Measurements from ENCODE around the gene ARCN1.

Gene ARCN1

DNA sequence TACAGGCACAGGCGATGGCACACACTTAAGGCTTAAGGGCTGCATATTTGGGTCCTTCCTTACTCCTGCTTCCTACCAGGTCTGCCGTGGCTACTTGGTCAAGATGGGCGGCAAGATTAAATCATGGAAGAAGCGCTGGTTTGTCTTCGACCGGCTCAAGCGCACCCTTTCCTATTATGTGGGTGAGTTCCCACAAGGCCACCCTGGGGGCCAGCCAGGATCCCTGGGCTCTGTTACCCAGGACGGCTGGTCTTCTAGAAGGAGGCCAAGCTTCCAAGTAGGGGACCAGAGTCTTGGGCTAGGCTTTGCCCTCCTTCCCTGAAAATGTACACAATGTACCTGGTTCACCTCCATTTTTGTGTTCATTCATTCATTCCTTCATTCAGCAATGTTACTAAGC lies 78.2 kb downstream of the ARCN1 start:
- no peak overlapping the region for H3K27ac ChIP-seq
- TF ChIP-seq ZFX (IDR thresholded peaks at IDR 0.05; ENCODE audit: borderline replicate concordance) (no peak), CTCF (IDR thresholded peaks at IDR 0.05) (no peak)

DNA sequence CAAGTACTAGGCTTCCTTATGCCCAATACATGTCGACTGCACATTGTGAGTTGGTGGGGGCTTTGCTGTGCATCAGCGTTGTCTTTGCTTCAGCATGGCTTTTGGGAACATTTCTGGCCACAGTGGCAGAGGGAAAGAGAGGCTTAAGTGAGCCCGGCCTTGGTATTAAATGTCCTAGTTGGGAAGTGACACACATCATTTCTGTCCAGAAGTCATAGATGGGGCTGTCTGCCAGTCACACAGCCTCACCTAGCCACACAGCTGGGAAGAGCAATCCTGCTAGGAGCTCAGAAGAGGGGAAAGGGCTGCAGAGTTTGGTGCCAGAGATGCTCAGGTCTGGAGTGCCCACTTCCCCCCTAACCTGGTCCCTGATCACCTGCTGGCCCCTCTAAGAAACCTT lies 79.6 kb downstream of the ARCN1 start:
- TF ChIP-seq ZFX (IDR thresholded peaks at IDR 0.05; ENCODE audit: borderline replicate concordance): no peak
- no peak for TF ChIP-seq CTCF (IDR thresholded peaks at IDR 0.05)

More for the DNA sequence above, 79.6 kb downstream of the ARCN1 start:
- no peak overlapping the region for H3K27ac ChIP-seq
